Dendritic cell treated with granulocyte-macrophage colony-stimulating factor and Interleukin-4, amounts not matched to agents 40 ng/mL and 50 ng/mL, for 4 days (primary cell): ENCODE measurements around the gene NEURL1B.
"Not testable (repeated sequence)": the region's sequence is repeated elsewhere in the genome, so short reads cannot be mapped to it uniquely, and the experiment has no call there.

Source experiments
- H3K27ac Mint-ChIP-seq: one replicate; pipeline ENCODE4 v1.8.0; 2022; ENCODE audit warnings: mild to moderate bottlenecking, mixed read lengths
- H3K27me3 Mint-ChIP-seq: one replicate; pipeline ENCODE4 v1.8.0; 2022; ENCODE audit warnings: mild to moderate bottlenecking, mixed read lengths
- H3K36me3 Mint-ChIP-seq: one replicate; pipeline ENCODE4 v1.8.0; 2022; ENCODE audit warnings: low read depth, mixed read lengths
- H3K4me1 Mint-ChIP-seq: one replicate; pipeline ENCODE4 v1.8.0; 2022; ENCODE audit warnings: low read depth, mixed read lengths
- H3K4me3 Mint-ChIP-seq: one replicate; pipeline ENCODE4 v1.8.0; 2022; ENCODE audit warnings: mild to moderate bottlenecking, moderate library complexity, mixed read lengths
- H3K9me3 Mint-ChIP-seq: one replicate; pipeline ENCODE4 v1.8.0; 2022; ENCODE audit warnings: mixed read lengths
- intact Hi-C: fragments of 100-400 bp; cut with micrococcal nuclease; formaldehyde crosslinking; loops from one replicate; pipeline ENCODE4 v1.15.0; 2022

NEURL1B gene

DNA sequence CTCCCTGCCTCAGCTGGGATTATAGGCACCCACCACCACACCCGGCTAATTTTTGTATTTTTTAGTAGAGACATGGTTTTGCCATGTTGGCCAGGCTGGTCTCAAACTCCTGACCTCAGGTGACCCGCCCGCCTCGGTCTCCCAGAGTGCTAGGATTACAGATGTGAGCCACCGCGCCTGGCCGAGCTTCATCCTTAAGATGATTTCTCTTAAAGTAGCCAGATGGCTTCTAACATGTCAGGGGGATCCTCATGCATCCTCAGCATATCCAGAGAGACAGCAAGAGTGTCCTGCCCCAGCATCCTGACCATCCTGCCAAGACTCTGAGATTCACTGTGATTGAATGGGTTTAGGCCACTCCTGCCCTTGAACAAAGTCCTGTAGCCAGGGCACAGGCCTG, 39.5 kb upstream of the NEURL1B start:
- intact Hi-C loops, H3K36me3 Mint-ChIP-seq, H3K4me1 Mint-ChIP-seq, H3K27ac Mint-ChIP-seq, H3K27me3 Mint-ChIP-seq, H3K9me3 Mint-ChIP-seq, H3K4me3 Mint-ChIP-seq: not testable (repeated sequence)

DNA sequence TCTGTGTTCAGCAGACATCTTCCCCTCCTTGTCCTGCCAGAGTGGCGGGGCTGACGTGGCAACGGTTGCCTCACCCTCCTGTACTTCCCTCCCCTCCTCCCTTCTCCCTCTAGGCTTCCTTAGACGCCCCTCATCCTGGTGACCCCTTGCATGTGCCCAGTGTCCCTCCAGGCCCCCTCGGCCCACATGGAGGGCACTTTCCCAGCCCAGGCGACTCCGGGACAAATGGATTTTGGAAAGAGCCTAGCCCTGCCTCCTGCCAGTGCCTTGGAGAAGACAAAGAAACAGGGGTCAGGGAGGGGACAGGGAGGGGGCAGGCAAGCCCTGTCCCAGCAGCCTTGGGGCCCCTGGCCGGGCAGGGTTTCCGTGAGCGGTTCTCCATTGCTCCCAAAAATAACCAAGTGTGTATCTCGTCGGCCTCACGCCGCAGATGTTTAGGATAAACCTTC, 38.3 kb upstream of the NEURL1B start:
- intact Hi-C loops, result no loop called here
- Mint-ChIP-seq H3K4me1 (no peaks in the 10 kb centered on the region), H3K4me3 (no peak overlapping the region), H3K27me3 (peaks cover 8% of the 10 kb centered on the region), H3K36me3 (no peaks in the 10 kb centered on the region), H3K9me3 (no peaks in the 10 kb centered on the region), H3K27ac (no peak overlapping the region)

DNA sequence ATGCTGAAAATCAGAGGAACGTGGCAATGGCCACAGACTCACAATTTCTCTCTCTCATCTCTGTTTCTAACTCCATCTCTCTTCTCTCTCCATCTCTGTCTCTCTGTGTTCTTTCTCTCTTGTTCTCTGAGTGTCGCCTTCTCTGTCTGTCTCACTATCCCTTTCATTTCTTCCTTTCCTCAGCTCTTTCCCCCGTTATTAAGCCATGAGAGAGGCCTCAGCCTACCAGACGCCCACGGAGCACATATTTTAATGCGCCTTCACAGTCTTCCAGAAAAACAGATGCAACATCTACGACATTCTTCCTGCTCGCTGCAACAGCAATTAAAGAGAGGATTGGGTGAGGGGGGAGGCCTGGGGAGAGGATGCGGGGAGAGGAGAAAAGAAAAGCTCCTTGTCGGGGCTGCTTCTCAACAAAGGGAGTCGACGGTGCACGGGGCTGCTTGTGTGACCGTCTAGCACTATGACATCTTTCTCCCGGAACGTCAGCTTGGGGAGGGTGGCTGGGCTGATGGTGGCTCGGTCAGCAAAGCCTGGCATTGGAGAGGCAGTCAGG, 37.7 kb upstream of the NEURL1B start:
- Mint-ChIP-seq H3K4me3 (no peak overlapping the region), H3K4me1 (no peaks in the 10 kb centered on the region), H3K27me3 (peaks cover 10% of the 10 kb centered on the region), H3K9me3 (no peaks in the 10 kb centered on the region), H3K36me3 (no peaks in the 10 kb centered on the region), H3K27ac (no peak overlapping the region)
- intact Hi-C loops, result no loop called here

DNA sequence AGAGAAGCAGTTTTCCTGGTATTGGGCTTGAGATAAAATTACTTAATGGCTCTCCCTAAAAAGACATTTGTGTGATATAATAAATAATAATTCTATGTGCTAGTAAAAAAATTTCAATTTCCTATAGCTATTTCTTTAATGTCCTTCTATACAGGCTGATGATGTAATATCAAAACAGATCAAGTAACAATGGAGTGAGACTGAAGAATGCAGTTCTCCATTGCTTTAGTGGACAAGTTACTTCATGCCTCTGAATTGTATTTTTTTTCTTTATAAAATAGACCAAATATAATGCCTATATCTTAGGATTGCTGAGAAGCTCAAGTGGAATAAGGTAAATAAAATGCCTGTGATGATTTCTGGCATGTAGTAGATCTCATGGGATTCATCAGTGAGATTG, 35.6 kb upstream of the NEURL1B start:
- intact Hi-C loops, result no loop called here
- H3K4me1 Mint-ChIP-seq, result no peaks in the 10 kb centered on the region
- no peak overlapping the region for H3K27ac Mint-ChIP-seq
- H3K27me3 Mint-ChIP-seq, result peaks cover 12% of the 10 kb centered on the region
- no peak overlapping the region for H3K4me3 Mint-ChIP-seq
- no peaks in the 10 kb centered on the region for H3K9me3 Mint-ChIP-seq
- H3K36me3 Mint-ChIP-seq, result no peaks in the 10 kb centered on the region

DNA sequence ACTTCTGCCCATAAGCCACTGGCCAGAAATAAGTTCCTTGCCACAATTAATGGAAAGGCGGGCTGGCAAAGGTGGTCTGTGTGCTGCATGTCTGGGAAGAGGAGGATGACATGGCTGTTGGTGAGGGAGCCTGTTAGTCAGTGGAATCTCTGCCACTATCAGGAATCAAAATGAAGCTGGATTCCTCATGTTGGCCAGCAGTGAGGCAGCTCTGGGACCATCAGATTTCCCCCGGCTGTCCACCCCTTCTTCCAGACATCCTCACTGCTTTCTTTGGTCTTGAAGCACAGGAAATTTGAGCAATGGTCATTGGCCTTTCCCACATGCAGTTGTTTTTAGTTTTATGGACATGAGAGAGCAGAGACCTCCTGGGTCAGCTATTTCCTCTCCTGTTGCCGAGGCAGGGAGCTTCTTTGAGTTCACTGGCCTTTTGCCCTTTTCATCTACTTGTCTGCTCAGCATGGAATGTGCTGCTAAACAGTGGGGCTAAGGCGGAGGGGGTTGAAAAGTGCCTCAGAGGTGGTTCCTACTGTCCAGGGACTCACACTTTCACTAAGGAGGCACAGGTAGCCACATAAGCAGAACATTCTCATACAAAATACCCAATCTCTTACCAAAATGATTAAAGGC, 34.8 kb upstream of the NEURL1B start:
- H3K36me3 Mint-ChIP-seq, result no peaks in the 10 kb centered on the region
- H3K9me3 Mint-ChIP-seq, result no peaks in the 10 kb centered on the region
- peaks cover 12% of the 10 kb centered on the region for H3K27me3 Mint-ChIP-seq
- H3K4me1 Mint-ChIP-seq, result no peaks in the 10 kb centered on the region
- intact Hi-C loops, result no loop called here
- no peak overlapping the region for H3K4me3 Mint-ChIP-seq
- H3K27ac Mint-ChIP-seq, result no peak overlapping the region

DNA sequence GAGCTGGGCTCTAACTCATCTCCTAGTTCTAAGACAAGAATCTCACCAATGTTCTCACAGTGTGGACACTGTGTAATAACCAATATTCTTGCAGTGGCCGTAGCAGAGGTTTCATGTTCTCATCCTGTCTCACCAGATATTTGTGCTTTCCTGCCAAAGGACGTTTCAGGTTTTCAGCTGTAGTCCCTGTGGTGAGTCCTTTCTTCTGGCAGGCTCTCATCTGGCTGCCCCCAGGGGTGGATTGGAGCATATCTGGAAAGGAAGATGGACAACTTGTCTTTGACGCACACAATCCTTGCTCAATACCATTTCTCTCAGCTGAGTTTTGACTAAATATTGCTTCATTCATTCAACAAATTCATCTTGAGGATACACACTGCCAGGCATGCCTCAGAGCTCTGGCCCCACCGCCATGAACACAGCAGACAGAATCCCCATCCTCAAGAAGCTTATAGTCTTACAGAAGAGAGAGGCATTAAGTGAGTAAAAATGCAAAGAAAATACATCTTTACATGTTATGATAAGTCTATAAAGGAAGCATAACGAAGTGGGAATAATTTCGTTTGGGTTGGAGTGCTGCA, 33.8 kb upstream of the NEURL1B start:
- Mint-ChIP-seq H3K4me3 (no peak overlapping the region), H3K9me3 (no peaks in the 10 kb centered on the region), H3K4me1 (no peaks in the 10 kb centered on the region), H3K27ac (no peak overlapping the region), H3K36me3 (no peaks in the 10 kb centered on the region), H3K27me3 (peaks cover 12% of the 10 kb centered on the region)
- intact Hi-C loops, result no loop called here

DNA sequence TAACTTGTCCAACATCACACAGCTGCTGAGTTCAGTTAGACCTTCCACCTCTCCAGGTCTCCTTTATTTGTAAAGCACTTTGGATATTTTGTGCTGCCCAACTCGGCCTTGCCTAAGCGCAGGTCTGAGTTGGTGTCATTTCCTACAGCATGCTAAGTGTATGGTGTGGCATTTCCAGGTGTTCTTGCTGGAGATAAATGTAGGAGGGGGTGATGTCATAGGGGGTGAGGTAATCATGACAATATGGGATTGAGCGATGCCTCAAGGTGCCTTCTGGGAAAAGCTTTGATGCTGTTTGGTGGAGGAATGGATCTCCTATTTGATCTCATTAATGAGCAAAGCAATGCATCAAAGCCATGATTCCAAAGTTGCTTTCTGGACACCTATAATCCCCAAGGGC, 32.3 kb upstream of the NEURL1B start:
- no peaks in the 10 kb centered on the region for H3K4me1 Mint-ChIP-seq
- no peak overlapping the region for H3K4me3 Mint-ChIP-seq
- no peaks in the 10 kb centered on the region for H3K36me3 Mint-ChIP-seq
- intact Hi-C loops, result no loop called here
- peaks cover 9% of the 10 kb centered on the region for H3K27me3 Mint-ChIP-seq
- H3K9me3 Mint-ChIP-seq, result no peaks in the 10 kb centered on the region
- H3K27ac Mint-ChIP-seq, result no peak overlapping the region

DNA sequence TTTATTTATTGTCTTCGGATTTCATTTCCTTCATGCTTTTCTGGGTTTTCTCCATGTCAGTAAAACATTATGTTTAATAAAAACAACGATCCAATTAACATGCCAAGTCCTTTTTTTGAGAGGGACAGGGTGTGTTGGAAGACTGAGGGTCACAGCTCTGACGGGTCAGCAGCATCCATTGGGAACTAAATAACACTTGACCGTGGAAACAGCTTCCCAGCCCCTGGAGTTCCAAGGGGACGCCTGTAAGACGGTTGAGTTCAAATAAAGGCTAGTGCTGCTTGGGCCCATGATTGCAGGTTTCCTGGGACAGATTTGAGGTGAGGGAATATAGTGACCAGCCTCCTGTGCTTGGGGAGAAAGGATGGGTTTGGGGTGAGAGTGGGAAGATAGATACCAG, 30.4 kb upstream of the NEURL1B start:
- peaks cover 11% of the 10 kb centered on the region for H3K27me3 Mint-ChIP-seq
- intact Hi-C loops, result no loop called here
- peaks cover 6% of the 10 kb centered on the region for H3K4me1 Mint-ChIP-seq
- no peaks in the 10 kb centered on the region for H3K9me3 Mint-ChIP-seq
- no peak overlapping the region for H3K27ac Mint-ChIP-seq
- H3K36me3 Mint-ChIP-seq, result no peaks in the 10 kb centered on the region
- no peak overlapping the region for H3K4me3 Mint-ChIP-seq

DNA sequence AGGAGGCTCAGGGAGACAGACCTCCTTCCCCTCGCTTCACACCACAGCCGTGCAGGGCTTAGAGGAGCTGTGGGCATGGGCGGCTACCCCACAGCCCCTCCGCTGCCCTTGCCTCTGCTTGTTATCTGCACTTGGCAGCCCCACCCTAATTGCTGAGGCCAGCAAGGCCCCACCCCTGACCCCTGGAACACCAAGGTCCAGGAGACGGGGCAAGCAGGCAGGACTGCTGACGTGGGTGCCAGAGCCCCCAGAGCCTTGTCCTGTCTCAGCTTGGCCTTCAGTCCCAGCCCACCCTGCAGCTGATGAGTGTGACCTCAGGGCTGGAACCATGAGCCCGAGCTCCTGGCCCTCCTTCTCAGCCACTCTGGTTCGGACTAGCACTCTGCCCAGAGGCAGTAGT, 29.1 kb upstream of the NEURL1B start:
- H3K27me3 Mint-ChIP-seq, result peaks cover 6% of the 10 kb centered on the region
- no peaks in the 10 kb centered on the region for H3K9me3 Mint-ChIP-seq
- no peak overlapping the region for H3K4me3 Mint-ChIP-seq
- no peak overlapping the region for H3K27ac Mint-ChIP-seq
- H3K4me1 Mint-ChIP-seq, result peaks cover 6% of the 10 kb centered on the region
- intact Hi-C loops, result no loop called here
- no peaks in the 10 kb centered on the region for H3K36me3 Mint-ChIP-seq

DNA sequence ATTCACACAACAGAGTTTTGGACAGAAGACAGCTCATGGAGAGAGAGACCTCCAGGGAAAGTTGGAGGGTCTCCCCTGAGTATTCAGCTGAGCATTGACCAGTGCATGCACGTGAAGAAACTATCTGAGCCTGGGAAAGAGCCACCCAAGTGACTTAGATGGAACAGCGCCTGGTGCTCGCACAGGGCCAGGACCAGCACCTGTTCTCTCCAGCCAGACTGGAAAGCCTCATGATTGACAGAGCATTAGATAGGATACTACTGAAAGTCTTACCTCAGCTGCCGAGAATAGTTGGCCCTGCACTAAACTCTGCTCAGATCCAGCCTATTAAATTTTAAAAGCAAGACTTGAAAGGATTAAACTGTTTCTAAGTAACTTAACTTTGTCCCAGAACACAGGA, 28.3 kb upstream of the NEURL1B start:
- intact Hi-C loops, result no loop called here
- Mint-ChIP-seq H3K9me3 (no peaks in the 10 kb centered on the region), H3K27ac (no peak overlapping the region), H3K4me1 (peaks cover 6% of the 10 kb centered on the region), H3K36me3 (no peaks in the 10 kb centered on the region), H3K4me3 (no peak overlapping the region), H3K27me3 (peaks cover 6% of the 10 kb centered on the region)

DNA sequence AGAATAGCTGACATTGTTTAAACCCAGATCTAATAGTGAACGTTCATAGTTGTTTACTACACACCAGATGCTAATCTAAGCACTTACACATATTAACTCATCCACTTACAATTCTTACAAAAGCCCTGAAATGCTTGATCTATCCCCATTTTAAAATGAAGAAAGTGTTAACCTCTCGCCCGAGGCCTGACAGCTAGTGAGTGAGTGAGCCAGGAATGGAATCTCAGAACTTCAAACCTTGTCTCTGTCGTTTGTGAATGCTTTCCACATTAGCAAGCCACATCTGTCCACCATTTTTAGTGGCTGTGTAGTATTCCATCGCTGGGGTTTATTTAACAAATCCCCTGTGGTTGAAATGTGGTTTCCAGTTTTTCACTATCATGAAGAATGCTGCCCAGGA, 24.9 kb upstream of the NEURL1B start:
- no peak overlapping the region for H3K4me3 Mint-ChIP-seq
- no peaks in the 10 kb centered on the region for H3K9me3 Mint-ChIP-seq
- no peak overlapping the region for H3K27ac Mint-ChIP-seq
- intact Hi-C loops, result no loop called here
- H3K4me1 Mint-ChIP-seq, result peaks cover 6% of the 10 kb centered on the region
- H3K36me3 Mint-ChIP-seq, result no peaks in the 10 kb centered on the region
- peaks cover 2% of the 10 kb centered on the region for H3K27me3 Mint-ChIP-seq

DNA sequence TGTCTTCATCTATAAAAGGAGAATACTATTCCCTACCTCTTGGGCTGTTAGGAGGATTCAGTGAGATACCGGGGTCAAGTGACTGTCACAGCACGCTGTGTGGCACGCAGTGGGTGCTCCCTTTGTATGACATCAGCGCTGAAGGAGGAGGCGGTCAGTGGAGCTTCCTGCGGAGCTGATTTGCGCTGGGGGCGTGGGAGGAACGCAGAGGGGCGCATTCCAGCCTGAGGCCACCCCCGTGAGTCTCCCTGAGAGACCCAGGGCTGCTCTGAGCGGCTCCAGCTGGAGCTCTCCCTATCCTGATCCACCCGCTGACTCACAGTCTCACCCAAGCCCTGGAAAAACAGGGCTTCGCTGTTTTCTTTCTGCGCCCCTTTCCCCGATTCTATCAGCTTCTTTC, 24.3 kb upstream of the NEURL1B start:
- Mint-ChIP-seq H3K4me1 (peaks cover 6% of the 10 kb centered on the region), H3K27ac (no peak overlapping the region), H3K9me3 (no peaks in the 10 kb centered on the region), H3K27me3 (peaks cover 2% of the 10 kb centered on the region), H3K4me3 (no peak overlapping the region), H3K36me3 (no peaks in the 10 kb centered on the region)
- intact Hi-C loops, result no loop called here

DNA sequence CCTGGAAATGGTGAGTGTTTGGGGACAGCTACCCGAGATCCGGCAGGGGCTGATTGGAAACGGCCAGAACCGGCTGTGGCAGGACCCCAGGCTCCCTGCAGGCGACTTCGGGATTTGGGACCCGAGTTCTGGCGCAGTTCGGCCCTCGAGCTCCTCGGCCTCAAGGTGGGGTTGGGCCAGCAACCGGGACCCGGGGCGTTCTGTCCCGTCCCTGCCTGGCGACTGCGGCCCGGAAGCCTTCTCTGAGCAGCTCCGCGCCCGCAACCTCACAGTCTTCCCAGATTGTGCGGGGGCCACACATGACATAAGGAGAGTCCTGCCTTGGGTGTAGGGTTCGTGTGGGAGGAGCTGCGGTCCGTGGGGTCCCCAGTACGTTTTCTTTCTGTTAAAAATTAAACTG, 23.2 kb upstream of the NEURL1B start:
- Mint-ChIP-seq H3K27me3 (peaks cover 2% of the 10 kb centered on the region), H3K36me3 (no peaks in the 10 kb centered on the region), H3K4me1 (peaks cover 6% of the 10 kb centered on the region), H3K9me3 (no peaks in the 10 kb centered on the region), H3K27ac (no peak overlapping the region), H3K4me3 (no peak overlapping the region)
- intact Hi-C loops, result no loop called here

DNA sequence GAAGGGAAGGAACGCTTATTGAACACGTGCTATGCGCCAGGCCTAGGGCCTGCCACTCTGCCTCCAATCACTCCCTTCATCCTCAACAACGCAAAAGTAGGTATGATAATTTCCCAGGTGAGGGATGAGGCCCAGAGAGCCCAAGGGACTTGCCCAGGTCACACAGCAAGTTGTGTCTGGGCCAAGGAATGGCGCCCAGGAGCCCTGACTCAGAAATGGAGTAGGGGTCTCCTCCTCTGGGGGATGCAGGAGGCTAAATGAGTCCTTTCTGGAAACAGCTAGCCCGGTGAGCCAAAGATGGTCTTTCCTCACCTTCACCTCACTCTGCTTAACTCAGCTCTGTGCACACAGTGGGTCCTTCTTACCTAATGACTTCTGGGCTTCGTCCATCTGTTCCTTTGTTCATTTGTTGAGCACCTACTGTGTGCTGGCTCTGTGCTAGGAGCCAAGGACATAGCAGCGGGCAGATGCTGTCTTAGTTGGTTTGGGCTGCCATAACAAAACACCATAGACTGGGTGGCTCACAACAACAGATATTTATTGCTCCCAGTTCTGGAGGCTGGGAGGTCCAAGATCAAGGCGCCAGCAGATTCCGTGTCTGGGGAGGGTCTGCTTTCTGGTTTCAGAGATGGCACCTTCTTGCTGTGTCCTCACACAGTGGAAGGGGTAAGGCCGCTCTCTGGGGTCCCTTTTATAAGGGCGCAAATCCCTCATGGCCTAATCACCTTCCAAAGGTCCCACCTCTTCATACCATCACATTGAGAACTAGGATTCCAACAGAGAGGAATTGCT, 22.3 kb upstream of the NEURL1B start:
- Mint-ChIP-seq H3K27me3 (peaks cover 2% of the 10 kb centered on the region), H3K4me3 (no peak overlapping the region), H3K4me1 (peaks cover 6% of the 10 kb centered on the region), H3K9me3 (no peaks in the 10 kb centered on the region), H3K36me3 (no peaks in the 10 kb centered on the region), H3K27ac (no peak overlapping the region)
- intact Hi-C loops, result no loop called here
